GM19372 (cell line): ENCODE data around the gene CDY2A.
"Not testable (repeated sequence)": the region's sequence is repeated elsewhere in the genome, so short reads cannot be mapped to it uniquely, and the experiment has no call there.

Experiments used
- ATAC-seq: cut with Tn5 transposase; IDR thresholded peaks from one replicate; pipeline ENCODE4 v1.9.1; 2021; ENCODE audit warnings: mild to moderate bottlenecking, low read depth, moderate library complexity; ENCODE audit not compliant: unreplicated experiment

CDY2A gene, protein sequence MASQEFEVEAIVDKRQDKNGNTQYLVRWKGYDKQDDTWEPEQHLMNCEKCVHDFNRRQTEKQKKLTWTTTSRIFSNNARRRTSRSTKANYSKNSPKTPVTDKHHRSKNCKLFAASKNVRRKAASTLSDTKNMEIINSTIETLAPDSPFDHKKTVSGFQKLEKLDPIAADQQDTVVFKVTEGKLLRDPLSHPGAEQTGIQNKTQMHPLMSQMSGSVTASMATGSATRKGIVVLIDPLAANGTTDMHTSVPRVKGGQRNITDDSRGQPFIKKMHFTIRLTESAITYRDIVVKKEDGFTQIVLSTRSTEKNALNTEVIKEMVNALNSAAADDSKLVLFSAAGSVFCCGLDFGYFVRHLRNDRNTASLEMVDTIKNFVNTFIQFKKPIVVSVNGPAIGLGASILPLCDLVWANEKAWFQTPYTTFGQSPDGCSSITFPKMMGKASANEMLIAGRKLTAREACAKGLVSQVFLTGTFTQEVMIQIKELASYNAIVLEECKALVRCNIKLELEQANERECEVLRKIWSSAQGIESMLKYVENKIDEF

DNA sequence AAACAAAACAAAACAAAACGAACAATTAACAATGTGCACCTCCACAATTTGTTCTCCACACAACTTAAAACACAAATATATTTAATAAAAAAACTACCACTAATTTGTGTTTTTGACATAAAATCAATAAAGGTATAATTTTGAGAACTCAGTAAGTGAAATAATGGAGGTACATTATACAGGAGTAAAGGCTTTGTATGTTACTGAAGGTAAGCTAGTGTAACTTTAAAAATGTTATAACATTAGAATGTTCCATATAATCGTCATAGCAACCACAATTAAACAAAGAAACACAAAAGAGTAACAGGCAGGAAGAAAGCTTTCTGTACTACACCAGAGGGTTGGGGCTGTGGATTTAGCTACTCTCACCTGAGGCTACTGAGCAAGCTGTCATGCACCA is at the start of gene CDY2A:
TSS of gene CDY2A (plus strand) at position 301 of the 400 bp plus-strand sequence. CDS start 328 bp downstream, outside the sequence.
- not testable (repeated sequence) for ATAC-seq

DNA sequence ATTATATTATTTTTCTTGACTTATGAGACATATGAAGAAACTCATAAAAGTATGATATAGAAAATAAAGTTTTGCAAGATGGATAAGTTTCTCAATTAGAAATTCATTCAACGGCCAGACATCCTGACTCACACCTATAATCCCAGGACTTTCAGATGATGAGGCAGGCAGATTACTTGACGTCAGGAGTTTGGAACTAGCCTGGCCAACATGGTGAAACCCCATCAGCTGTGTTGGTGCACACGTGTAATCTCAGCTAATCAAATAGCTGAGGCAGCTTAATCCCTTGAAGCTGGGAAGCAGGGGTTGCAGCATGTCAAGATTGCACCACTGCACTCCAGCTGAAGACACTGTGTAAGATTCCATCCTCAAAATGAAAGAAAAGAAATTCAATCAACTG is 28.0 kb upstream of the CDY2A start:
- not testable (repeated sequence) for ATAC-seq

DNA sequence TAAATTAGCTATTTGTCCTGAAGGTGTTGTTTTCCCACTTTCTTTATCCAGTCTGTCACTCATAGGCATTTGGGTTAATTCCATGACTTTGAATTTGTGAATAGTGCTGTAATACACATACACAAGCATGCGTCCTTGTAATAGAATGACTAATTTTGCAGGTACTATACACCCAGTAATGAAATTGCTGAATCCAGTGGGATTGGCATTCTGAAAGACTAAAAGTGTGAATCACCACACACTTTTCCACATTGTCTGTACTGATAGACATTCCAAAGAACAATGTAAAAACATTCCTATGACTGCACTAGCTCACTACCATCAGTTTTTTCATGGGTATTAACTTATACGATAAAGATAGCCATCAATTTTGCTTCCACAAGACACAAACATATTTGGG is 27.3 kb upstream of the CDY2A start:
- ATAC-seq = not testable (repeated sequence)

DNA sequence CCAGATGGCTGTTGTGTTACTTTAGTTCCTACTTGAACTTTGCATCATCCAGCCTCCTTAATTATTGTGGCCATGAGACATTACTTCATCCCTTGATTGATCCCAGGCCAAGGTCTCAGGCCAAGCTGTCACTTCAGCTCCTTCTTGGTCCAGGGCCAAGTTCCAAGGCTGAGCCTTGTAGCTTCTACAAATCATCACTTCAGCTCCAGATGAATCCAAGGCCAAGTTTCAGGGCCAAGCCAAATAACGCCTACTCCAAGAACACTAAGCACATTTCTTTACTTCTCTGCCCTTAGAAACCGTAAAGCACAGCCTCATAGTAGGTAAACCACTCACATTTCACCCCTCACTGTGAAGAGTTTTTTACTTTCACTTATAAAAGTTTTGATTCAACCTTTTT is 1.7 kb upstream of the CDY2A start:
- ATAC-seq = not testable (repeated sequence)

DNA sequence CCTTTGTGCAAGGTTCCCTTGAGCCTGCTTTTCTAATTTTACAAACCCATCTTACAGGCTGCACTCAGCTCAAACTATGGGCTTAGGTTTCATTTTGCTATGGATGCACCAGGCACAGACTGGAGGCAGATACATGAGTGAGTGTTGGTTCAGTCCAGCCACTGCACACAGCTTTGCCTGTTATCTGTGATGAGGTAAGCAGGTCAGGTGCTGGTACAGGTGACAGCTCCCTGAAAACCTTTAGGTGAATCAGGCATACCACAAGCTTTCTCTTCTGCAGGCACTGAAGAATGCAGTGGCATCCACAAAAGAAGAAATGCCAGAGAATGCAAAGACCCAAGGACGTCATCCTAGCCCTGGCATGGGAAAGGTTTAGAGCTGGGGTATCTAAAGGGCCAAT is 3.3 kb downstream of the CDY2A start:
- ATAC-seq = not testable (repeated sequence)

DNA sequence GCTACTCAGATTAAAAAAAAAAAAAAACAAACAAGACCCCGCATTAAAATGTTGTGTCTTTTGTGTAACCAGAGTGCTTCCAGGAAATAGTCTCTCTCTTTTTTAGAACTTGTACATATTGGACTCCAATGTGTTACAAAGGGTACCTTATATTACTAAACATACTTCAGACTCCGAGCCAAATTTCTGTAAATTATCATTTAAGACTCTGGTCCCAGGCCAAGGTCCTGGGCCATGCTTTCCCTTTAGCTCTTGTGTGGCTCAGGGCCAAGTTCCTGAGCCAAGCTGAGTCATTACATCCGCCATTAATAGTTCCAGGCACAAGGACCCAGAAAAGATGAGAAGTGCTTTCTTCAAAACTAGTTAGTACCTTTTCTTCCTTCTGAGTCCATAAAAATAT is 4.6 kb downstream of the CDY2A start:
- not testable (repeated sequence) for ATAC-seq

DNA sequence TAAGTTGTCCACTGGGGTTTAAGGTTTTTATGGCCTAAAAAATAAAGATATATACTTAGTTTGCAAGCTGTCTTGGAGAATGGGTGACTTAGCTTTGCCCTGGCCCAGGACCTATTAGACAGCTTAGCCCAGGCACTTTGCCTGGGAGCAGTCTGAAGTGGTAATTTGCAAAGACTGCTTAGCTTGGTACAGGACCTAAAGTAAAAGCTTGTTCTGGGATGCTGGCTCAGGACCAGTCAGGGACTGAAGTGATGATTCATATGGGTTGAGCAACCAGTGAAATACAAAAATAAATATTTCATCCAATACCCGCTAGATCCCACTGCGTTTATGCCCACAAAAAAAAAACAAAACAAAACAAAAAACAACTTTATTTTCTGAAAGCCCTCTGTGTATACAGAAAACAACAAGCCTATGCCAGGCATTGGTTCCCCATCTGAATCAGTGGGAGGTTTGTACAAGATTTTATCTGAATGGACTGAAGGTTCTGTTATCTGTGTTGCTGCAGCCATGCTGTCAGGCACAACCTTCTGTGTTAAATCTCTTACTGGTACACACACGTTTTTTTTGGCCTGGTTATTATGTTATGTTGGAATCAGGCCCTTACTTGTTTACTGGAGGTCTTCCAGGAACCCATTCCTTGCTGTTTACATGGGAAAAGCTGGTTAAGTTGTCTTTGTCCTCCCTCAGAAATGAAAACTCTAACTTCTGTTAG is 8.7 kb downstream of the CDY2A start:
- not testable (repeated sequence) for ATAC-seq

DNA sequence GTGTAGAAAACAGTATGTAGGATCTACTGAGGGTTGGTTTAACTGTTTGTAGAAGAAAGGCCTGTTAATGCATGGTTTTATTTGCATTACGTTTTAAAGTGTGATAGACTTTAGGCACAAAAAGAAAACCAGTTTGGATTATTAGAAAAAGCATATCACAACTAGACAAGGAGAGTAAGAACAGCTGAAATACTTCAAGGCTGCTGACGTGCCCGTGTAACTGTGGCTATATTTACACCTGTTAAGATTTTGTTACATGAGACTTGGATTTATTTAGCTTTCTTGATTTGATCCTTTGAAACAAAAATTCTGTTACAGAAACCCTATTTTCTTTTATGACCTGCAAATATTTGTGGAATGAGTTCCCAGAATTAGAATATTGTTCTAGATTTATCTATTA is 9.3 kb downstream of the CDY2A start:
- ATAC-seq = not testable (repeated sequence)

DNA sequence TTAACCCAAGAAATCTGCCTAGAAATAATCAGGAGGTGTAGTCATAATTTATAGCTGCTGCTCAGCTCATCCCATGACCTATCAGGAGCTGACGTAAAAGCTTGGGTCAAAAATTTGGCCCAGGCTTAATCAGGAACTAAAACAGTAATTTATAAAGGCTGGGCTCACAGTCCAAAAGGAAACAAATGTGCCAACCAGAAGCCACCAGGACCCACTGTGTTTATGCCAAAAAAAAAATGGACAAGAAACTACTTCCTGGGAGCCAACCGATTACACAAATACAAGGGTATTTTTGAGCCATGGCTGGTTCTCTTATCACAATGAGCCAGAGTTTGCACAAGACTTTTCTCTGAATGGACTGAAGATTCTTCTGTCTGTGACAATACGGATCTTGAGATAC is 19.4 kb downstream of the CDY2A start:
- not testable (repeated sequence) for ATAC-seq

DNA sequence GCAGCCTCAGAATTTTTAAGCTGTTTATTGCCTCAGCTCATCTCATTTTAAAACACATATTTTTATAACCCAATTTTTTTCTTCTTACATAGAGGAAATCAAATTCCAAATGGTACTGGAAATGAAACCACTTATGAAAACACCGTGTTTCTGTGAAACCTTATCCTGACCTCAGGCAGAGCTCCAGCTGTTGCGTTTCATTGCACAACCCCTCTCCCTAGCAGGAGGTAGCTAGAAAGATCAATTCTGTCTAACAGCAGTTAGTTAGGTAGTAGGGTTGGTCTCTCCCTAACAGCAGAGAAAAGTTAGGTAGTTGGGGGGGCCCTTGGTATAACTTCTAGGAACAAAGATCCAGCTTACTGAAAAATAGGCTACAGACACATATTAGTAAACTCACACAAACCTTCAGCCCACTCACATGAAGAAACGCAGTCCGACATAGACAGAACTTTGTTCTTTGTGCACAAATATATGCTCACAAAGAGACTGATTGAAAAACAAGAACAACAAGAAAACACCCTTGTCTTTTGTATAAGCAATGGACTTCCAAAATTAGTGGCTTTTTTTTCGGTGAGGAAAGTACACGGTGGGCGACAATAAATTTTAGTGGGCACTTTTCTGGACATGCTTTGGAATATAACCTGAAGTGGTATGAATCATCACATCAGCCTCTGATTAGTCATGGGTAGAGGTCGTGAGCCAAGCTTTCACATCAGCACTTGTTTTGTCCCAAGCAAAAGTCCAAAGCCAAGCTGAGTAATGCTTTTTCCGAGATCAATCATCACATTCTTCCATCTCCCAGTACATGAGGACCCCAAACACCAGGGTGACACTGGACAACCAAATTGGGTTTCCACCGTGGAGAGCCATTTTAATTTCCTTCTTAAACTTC is 22.8 kb downstream of the CDY2A start:
- ATAC-seq = not testable (repeated sequence)

DNA sequence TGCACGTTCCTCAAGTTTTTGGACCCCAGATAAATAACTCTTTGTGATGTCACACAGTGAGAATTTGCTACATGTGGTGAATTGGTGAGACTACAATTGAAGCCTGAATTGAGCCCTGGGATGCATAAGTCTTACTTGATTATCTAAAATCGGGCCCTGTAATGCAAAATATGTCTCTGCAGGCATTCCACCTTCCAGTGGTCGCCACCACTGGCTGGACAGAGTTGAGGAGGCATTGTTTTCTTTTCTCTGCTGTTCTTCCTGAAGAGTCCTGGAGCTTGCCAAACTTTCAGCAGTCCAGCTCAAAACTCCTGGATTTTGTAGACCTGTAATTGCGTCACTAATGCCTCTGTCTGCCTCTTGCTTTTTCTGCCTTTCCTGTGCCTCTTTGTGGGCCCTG is 23.5 kb downstream of the CDY2A start:
- ATAC-seq = not testable (repeated sequence)

DNA sequence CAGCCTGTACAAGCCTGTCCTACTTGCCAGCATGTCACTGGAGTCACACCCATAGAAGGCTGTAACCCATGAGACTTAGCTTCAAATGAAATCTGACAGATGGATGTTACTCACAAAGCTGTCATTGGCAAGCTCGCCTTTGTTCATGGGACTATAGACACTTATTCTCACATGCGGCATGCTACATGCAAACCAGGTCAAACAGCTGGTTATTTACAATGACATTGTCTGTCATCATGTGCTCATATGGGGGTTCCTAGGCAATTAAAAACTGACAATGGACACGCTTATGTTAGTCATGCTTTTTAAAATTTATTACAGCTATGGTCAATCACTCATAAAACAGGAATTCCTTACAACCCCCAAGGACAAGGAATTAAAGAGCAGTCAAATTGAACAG is 30.9 kb downstream of the CDY2A start:
- ATAC-seq = not testable (repeated sequence)

DNA sequence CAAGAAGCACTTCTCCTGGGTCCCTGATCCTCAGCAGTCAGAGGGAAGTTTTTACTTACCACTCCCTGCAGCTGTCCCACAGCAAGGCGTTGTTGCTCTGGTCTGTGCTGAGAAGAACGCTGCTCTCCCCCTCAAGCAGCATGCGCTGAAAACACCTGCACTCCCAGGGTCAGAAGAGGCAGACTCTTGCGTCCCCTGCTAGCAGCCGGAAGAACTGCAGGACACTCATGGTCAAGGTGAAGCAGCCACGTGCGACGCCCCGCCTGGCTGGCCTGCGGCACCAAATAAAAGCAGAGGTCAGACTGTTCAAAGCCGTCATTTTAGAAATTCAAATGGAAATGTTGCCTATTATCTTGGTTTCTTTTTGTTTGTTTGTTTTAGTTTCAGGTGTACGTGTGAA is 47.9 kb downstream of the CDY2A start:
- ATAC-seq = not testable (repeated sequence)
